ENCODE measurements around the gene SHISA9.

DNA sequence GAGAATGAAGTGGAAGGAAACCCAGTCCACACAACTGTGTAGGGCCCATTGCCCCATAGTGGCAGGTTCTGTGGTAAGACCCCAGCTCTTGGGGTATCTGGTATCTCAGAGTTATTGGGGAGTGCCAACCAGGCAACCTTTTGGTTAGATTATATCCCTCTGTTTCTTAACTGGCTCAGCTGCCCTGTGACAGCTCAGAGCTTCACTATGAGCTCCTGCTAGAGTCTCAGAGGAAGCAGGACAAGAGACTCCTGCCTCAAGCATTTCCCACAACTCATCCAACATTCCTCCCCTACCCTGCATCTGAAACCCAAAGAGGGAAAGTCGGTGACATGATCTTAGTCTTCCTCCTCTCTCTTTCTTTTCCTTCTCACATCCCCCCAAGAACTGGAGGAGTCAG, 292.3 kb downstream of the SHISA9 start:
- TF ChIP-seq CTCF (IDR thresholded peaks at IDR 0.05), result no peak
- TF ChIP-seq POLR2A (IDR thresholded peaks at IDR 0.05), result no peak
